Measurements from ENCODE around the gene HOXA4. TPM values are rescaled to one million over a fixed set of nuclear protein-coding genes. Genes with fewer than 3 reads are reported as not detected.

The HOXA4 gene
- total and polyA plus RNA-seq, 8 donors = 0.55 to 17.0 (median 4.2) TPM

DNA sequence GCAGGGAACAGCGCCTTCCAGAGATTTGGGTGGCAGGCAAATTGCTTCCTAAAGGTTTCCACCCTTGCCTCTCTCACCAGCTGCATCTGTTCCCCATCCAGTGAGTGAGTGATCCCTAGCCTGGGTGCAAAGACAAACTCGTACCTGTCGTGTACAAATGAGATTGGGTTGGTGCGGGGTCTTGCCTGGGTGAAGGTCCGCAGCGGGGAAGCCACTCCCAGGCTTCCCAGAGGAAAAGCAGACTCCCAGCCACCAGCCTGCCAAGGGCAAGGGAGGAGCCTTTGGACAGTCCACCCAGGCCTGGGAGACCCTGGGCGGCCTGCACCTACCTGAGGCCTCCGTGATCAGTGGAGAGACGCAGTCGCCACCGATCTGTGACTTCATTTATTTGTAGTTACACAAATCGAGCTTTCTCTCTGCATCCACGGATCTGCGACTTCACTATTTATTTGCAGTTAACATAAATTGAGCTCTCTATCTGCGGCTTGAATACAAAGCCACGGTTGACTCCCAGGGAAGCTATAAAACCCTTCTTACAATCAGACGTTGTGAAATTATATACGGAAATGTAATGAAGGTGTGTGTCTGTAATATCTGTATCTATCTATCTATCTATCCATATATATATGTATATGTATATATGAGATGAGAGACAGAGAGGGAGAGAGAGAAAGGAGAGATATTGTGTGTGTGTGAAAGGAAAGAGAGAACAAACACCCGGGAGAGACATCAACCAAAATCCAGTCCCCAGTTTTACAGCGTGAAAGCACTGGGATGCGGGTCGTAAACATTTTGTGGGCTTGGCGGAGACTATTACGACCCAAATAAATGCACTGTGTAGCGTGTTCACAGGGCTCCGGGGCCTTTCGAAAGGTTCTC, 28.9 kb upstream of the HOXA4 start:
- H3K4me3 ChIP-seq = peak overlapping the region in 2 of 4 donors; percentile 61 to 67
- peaks cover 0 to 2% (median 0%) of the 10 kb centered on the region in 4 donors for H3K9me3 ChIP-seq
- DNase-seq = no peak
- TF ChIP-seq POLR2AphosphoS5 (IDR thresholded peaks at IDR 0.05) = no peak
- TF ChIP-seq, protein P1, sequence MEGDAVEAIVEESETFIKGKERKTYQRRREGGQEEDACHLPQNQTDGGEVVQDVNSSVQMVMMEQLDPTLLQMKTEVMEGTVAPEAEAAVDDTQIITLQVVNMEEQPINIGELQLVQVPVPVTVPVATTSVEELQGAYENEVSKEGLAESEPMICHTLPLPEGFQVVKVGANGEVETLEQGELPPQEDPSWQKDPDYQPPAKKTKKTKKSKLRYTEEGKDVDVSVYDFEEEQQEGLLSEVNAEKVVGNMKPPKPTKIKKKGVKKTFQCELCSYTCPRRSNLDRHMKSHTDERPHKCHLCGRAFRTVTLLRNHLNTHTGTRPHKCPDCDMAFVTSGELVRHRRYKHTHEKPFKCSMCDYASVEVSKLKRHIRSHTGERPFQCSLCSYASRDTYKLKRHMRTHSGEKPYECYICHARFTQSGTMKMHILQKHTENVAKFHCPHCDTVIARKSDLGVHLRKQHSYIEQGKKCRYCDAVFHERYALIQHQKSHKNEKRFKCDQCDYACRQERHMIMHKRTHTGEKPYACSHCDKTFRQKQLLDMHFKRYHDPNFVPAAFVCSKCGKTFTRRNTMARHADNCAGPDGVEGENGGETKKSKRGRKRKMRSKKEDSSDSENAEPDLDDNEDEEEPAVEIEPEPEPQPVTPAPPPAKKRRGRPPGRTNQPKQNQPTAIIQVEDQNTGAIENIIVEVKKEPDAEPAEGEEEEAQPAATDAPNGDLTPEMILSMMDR (IDR thresholded peaks at IDR 0.05) = no peak
- H3K27ac ChIP-seq = peak overlapping the region in 1 of 5 donors; percentile 99
- peaks cover 14 to 100% (median 91%) of the 10 kb centered on the region in 3 donors for H3K27me3 ChIP-seq
- intact Hi-C loops (cut with DNase I; ENCODE audit: low total_unique reads) = loop anchor here (5.0 kb wide), 2 partner anchors 477 to 792 kb away; no protein-coding TSS in a partner anchor
- peaks cover 7 to 56% (median 50%) of the 10 kb centered on the region in 4 donors for H3K4me1 ChIP-seq
- no peaks in the 10 kb centered on the region for H3K36me3 ChIP-seq
- WGBS, 5 donors = 50 to 59% (median 57%) methylated on average over 26 to 27 of the region's 27 CpGs

DNA sequence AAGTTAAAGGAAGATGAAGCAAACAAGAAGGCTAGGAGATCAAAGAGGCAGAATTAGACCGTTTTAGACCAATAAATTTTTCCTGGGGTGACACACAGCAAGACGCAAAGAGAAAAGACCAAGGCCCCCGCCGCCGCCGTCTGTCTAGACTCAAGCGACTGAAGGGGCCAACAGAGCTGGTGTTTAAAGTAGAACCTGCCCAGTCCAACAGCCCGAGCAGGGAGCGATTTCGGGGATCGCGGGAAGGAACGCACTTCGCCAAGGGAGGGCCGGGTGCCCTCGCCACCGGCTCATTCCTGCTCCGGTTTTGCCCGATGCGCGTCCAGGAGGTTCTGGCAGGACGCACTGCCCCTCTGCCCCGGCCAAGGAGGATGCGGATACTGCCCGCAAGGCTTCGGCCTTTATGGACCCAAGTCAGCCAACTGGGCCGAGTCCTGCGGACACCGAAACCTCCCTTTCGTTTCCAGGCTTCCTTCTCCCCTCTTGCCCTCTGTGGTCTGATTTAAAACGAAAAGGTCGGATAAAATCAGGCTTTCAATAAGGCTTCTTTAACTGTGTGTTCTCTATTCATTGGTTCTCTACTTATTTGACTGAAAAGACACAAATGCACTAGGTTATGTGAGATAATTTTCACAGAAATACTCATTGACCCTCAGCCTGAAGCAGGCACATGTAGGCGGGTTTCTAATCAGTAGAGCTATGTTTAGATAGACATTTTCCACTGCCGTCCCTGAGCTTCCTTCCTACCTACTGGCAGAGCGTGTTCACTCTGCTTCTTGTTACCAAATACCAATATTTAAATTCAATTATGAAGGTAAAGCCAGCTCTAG, 28.1 kb upstream of the HOXA4 start:
- TF ChIP-seq POLR2AphosphoS5 (IDR thresholded peaks at IDR 0.05) = no peak
- TF ChIP-seq EP300 (IDR thresholded peaks at IDR 0.05) = no peak
- TF ChIP-seq POLR2A (IDR thresholded peaks at IDR 0.05) = no peak
- TF ChIP-seq, protein P1 (IDR thresholded peaks at IDR 0.05) = no peak
- intact Hi-C loops (cut with DNase I; ENCODE audit: low total_unique reads) = no loop called here
- DNase-seq = no peak
- Histone ChIP-seq H3K27me3 (peaks cover 8 to 100% (median 89%) of the 10 kb centered on the region in 3 donors), H3K9me3 (no peaks in the 10 kb centered on the region), H3K27ac (peak overlapping the region in 1 of 5 donors; percentile 99), H3K4me1 (peaks cover 7 to 59% (median 48%) of the 10 kb centered on the region in 4 donors), H3K4me3 (peak overlapping the region in 1 of 4 donors; percentile 9), H3K36me3 (no peaks in the 10 kb centered on the region)
- WGBS, 5 donors = 19 to 45% (median 30%) methylated on average over 35 of the region's 35 CpGs

- 13 to 33% (median 24%) methylated on average over 30 of the region's 30 CpGs for WGBS, 5 donors
- intact Hi-C loops (cut with DNase I; ENCODE audit: low total_unique reads) = no loop called here
- H3K4me3 ChIP-seq = no peak overlapping the region
- TF ChIP-seq EP300 (IDR thresholded peaks at IDR 0.05) (no peak), POLR2A (IDR thresholded peaks at IDR 0.05) (no peak), POLR2AphosphoS5 (IDR thresholded peaks at IDR 0.05) (no peak)
- TF ChIP-seq, protein P1 (IDR thresholded peaks at IDR 0.05) = no peak
- no peaks in the 10 kb centered on the region for H3K36me3 ChIP-seq
- DNase-seq = peak in 1 of 2 donors; percentile 11
- H3K27ac ChIP-seq = peak overlapping the region in 1 of 5 donors; percentile 99
- peaks cover 8 to 65% (median 48%) of the 10 kb centered on the region in 4 donors for H3K4me1 ChIP-seq
- peaks cover 8 to 100% (median 91%) of the 10 kb centered on the region in 3 donors for H3K27me3 ChIP-seq
- H3K9me3 ChIP-seq = no peaks in the 10 kb centered on the region
Observed at GRCh38 chr7:27157702-27158431, 27.3 kb upstream of the HOXA4 start.
